Psoas muscle (tissue), 8 donors: ENCODE data around the gene REST. TPM values are rescaled to one million over a fixed set of nuclear protein-coding genes. Genes with fewer than 3 reads are reported as not detected.
"Not testable (repeated sequence)": the region's sequence is repeated elsewhere in the genome, so short reads cannot be mapped to it uniquely, and the experiment has no call there.

Experiments
- ATAC-seq, 4 donors: fragments of 200-7000 bp; cut with Tn5 transposase; one replicate each; pipeline ENCODE4 v1.9.1; 2020; ENCODE audit warnings: moderate library complexity in 3 of 4, mild to moderate bottlenecking in 2 of 4
- DNase-seq, 2 donors: peaks; one replicate each; pipeline ENCODE4 v3.0.0-alpha.2; 2020
- H3K27ac ChIP-seq: fragments of 200-600 bp; one replicate; pipeline ENCODE4 v1.8.0; 2022
- H3K27me3 ChIP-seq, 3 donors: fragments of 200-600 bp in 1 of 3; one replicate each; pipeline versions ENCODE4 v1.6.1 to v1.8.0; 2013 to 2022; ENCODE audit warnings: low read length in 2 of 3, mild to moderate bottlenecking in 2 of 3, moderate library complexity in 1 of 3; ENCODE audit not compliant: insufficient read depth in 3 of 3
- H3K36me3 ChIP-seq, 2 donors: fragments of 200-600 bp in 1 of 2; one replicate each; pipeline versions ENCODE4 v1.6.1 to v1.8.0; 2013 to 2022; ENCODE audit warnings: low read depth in 1 of 2, mild to moderate bottlenecking in 1 of 2, moderate library complexity in 1 of 2; ENCODE audit not compliant: insufficient read depth in 1 of 2
- H3K4me1 ChIP-seq: fragments of 200-600 bp; one replicate; pipeline ENCODE4 v1.8.0; 2022
- H3K4me3 ChIP-seq: fragments of 200-600 bp; one replicate; pipeline ENCODE4 v1.8.0; 2022; ENCODE audit warnings: mild to moderate bottlenecking
- H3K9me3 ChIP-seq: fragments of 200-600 bp; one replicate; pipeline ENCODE4 v1.8.0; 2022
- CTCF ChIP-seq: fragments of 200-600 bp; IDR thresholded peaks from one replicate; pipeline ENCODE4 v1.8.0; 2022; ENCODE audit warnings: antibody characterized with exemption
- WGBS, 3 donors: extraction: QIAGEN DNeasy Blood & Tissue Kit; methylation state at CpG; one replicate each; pipeline versions ENCODE4 v1.1.6 to v1.1.7; 2013; 5-methylcytosine and 5-hydroxymethylcytosine counted together
- intact Hi-C, 2 donors: fragments of 100-400 bp; cut with DNase I; formaldehyde crosslinking; loops; one replicate each; pipeline versions ENCODE4 v1.11.0 to v1.14.2; 2022
- polyA plus RNA-seq, 3 donors: library from polyadenylated mRNA; stranded (reverse); fragments of 200-250 nt; gene quantifications; one replicate each; pipeline ENCODE4 v1.2.3, GENCODE V29; 2013
- total RNA-seq, 4 donors: library from RNA; stranded (reverse); fragmentation: NEBNext Ultra II Directional in 2 of 4; extraction: Animal tissue kit (Norgen Biotek cat#: 25700) in 2 of 4; gene quantifications; one replicate each; pipeline versions ENCODE4 v1.2.1 to v1.2.4, GENCODE V29; 2021 to 2023
- donor health status: healthy with polysubstance abuse.
- donor health status: DM: no; HTN: no; CAD: no; lungs with moderate emphysema.
- donor health status: Bipolar disorder and iron deficiency.
- donor health status: healthy.
- donor health status: DM: yes; HTN: yes; CAD: no.
- donor health status: DM: no; HTN: no; CAD: no.
- donor health status: DM: no; HTN: no; CAD: no.
- donor health status: DM: yes; HTN: yes; CAD: no.

The REST gene
- total and polyA plus RNA-seq, 7 donors = 2.5 to 21.4 (median 13.5) TPM

- Histone ChIP-seq H3K27ac (no peak overlapping the region), H3K4me3 (no peak overlapping the region), H3K27me3 (no peaks in the 10 kb centered on the region), H3K36me3 (peaks cover 5 to 32% of the 10 kb centered on the region in 2 donors), H3K9me3 (no peaks in the 10 kb centered on the region), H3K4me1 (no peaks in the 10 kb centered on the region)
- ATAC-seq = no peak
- WGBS, 3 donors = 96 to 98% (median 96%) methylated on average over 7 of the region's 7 CpGs
- intact Hi-C loops = no loop called here
- DNase-seq = no peak
- no peak for TF ChIP-seq CTCF
These were observed 22.9 kb downstream of the REST start for GRCh38 chr4:56930638-56931037.

- ATAC-seq = no peak
- intact Hi-C loops = no loop called here
- no peak overlapping the region for H3K4me3 ChIP-seq
- no peaks in the 10 kb centered on the region for H3K4me1 ChIP-seq
- no peak for DNase-seq
- TF ChIP-seq CTCF = no peak
- 74 to 95% (median 88%) methylated on average over 4 of the region's 4 CpGs for whole genome bisulfite sequencing, 3 donors
- H3K9me3 ChIP-seq = no peaks in the 10 kb centered on the region
- H3K27me3 ChIP-seq = no peaks in the 10 kb centered on the region
- H3K36me3 ChIP-seq = peaks cover 5 to 35% of the 10 kb centered on the region in 2 donors
- no peak overlapping the region for H3K27ac ChIP-seq
These were observed 24.2 kb downstream of the REST start for GRCh38 chr4:56931924-56932323.

GRCh38 chr4:56937262-56937661 is 29.6 kb downstream of the REST start:
- 91 to 94% (median 93%) methylated on average over 6 of the region's 6 CpGs for WGBS, 3 donors
- ATAC-seq = no peak
- Histone ChIP-seq H3K36me3 (peaks cover 0 to 17% of the 10 kb centered on the region in 2 donors), H3K9me3 (no peaks in the 10 kb centered on the region), H3K27ac (no peak overlapping the region), H3K4me1 (no peaks in the 10 kb centered on the region), H3K4me3 (no peak overlapping the region), H3K27me3 (no peaks in the 10 kb centered on the region)
- intact Hi-C loops = no loop called here
- DNase-seq = no peak
- TF ChIP-seq CTCF = no peak

- DNase-seq, intact Hi-C loops, H3K9me3 ChIP-seq, H3K4me1 ChIP-seq, H3K27ac ChIP-seq, ATAC-seq, H3K4me3 ChIP-seq, H3K27me3 ChIP-seq: not testable (repeated sequence)
- peaks cover 0 to 13% of the 10 kb centered on the region in 2 donors for H3K36me3 ChIP-seq
- 97 to 99% (median 99%) methylated on average over 14 of the region's 14 CpGs for WGBS, 3 donors
These were observed 32.1 kb downstream of the REST start for GRCh38 chr4:56939826-56940225.

- Histone ChIP-seq H3K36me3 (peaks cover 0 to 13% of the 10 kb centered on the region in 2 donors), H3K4me1 (no peaks in the 10 kb centered on the region), H3K27ac (no peak overlapping the region), H3K4me3 (no peak overlapping the region), H3K9me3 (no peaks in the 10 kb centered on the region), H3K27me3 (no peaks in the 10 kb centered on the region)
- intact Hi-C loops = no loop called here
- peak; percentile 40 to 61 (median 58) for ATAC-seq
- no peak for TF ChIP-seq CTCF
- 49 to 75% (median 62%) methylated on average over 12 of the region's 12 CpGs for WGBS, 3 donors
- no peak for DNase-seq
These were observed 32.7 kb downstream of the REST start for GRCh38 chr4:56940403-56940802.
